Metanephros (tissue), 2 donors: ENCODE results near the gene ZSCAN22. TPM values are rescaled to one million over a fixed set of nuclear protein-coding genes. Genes with fewer than 3 reads are reported as not detected.

Source experiments
- small RNA-seq: library from RNA; depleted of rRNA; stranded (forward); fragments of <200 nt; gene quantifications from one replicate; pipeline ENCODE3, GENCODE V24; 2014; ENCODE audit warnings: low replicate concordance
- total RNA-seq: library from RNA; depleted of rRNA; stranded (reverse); fragments of >200 nt; gene quantifications from one replicate; pipeline ENCODE4 v1.2.3, GENCODE V29; 2014

The ZSCAN22 gene
- 2.7 TPM for total RNA-seq

GRCh38 chr19:58326914-58327726, at the start of gene ZSCAN22:
TSS of gene ZSCAN22 (plus strand) at chr19:58326994. CDS start at chr19:58334803, 7,809 bp downstream.

GRCh38 chr19:58278541-58279041, 48.2 kb upstream of the ZSCAN22 start, which contains the start of gene ZNF8:
TSS of gene ZNF8 (plus strand) at chr19:58278955. CDS start at chr19:58279082, 127 bp downstream.

GRCh38 chr19:58305065-58305931, 21.5 kb upstream of the ZSCAN22 start, which contains the start of gene ERVK3-1:
TSS of gene ERVK3-1 (plus strand) at chr19:58305377. CDS start at chr19:58312169, 6,792 bp downstream.

GRCh38 chr19:58352760-58353671, 26.2 kb downstream of the ZSCAN22 start, which contains the start of gene A1BG:
TSS of gene A1BG (minus strand) at chr19:58353492. CDS start at chr19:58353437, 55 bp downstream.

GRCh38 chr19:58362272-58362994, 35.6 kb downstream of the ZSCAN22 start, which contains the start of gene ZNF497:
TSS of gene ZNF497 (minus strand) at chr19:58362751. CDS start at chr19:58357635, 5,116 bp downstream.

GRCh38 chr19:58380662-58381459, 54.1 kb downstream of the ZSCAN22 start, which contains the start of gene ZNF837:
TSS of gene ZNF837 (minus strand) at chr19:58381030. CDS start at chr19:58369332, 11,698 bp downstream.

GRCh38 chr19:58386576-58387337, 60.0 kb downstream of the ZSCAN22 start, which contains the start of gene RPS5:
TSS of gene RPS5 (plus strand) at chr19:58387269. CDS start at chr19:58388138, 869 bp downstream.

Small RNA genes within 50 kb of the gene (small RNA-seq; reads per million reads assigned to genes)
- not detected for gene MIR4754
- gene MIR6806 = 0.09 reads per million
- gene RNA5SP473 = not detected

Other genes starting within 250 kb of the ZSCAN22 start
- 144 TPM for gene ZSCAN18, start 228.8 kb upstream of the ZSCAN22 start, total RNA-seq
- gene ZNF329, start 176.2 kb upstream of the ZSCAN22 start, total RNA-seq = 24.6 TPM
- 17.5 TPM for gene ZNF274, start 143.9 kb upstream of the ZSCAN22 start, total RNA-seq
- gene ZNF544, start 98.1 kb upstream of the ZSCAN22 start, total RNA-seq = 57.1 TPM
- gene ZNF8, start 48.0 kb upstream of the ZSCAN22 start, total RNA-seq = 10.9 TPM
- 38.0 TPM for gene ERVK3-1, start 21.6 kb upstream of the ZSCAN22 start, total RNA-seq
- gene A1BG, start 26.5 kb downstream of the ZSCAN22 start, total RNA-seq = 4.3 TPM
- gene ZNF497, start 35.8 kb downstream of the ZSCAN22 start, total RNA-seq = 7.1 TPM
- 4.7 TPM for gene ZNF837, start 54.0 kb downstream of the ZSCAN22 start, total RNA-seq
- 1,732 TPM for gene RPS5, start 60.3 kb downstream of the ZSCAN22 start, total RNA-seq
- not detected for gene RNF225, start 68.7 kb downstream of the ZSCAN22 start, total RNA-seq
- 27.2 TPM for gene ZNF584, start 81.7 kb downstream of the ZSCAN22 start, total RNA-seq
- 11.8 TPM for gene ZNF132, start 113.2 kb downstream of the ZSCAN22 start, total RNA-seq
- 13.7 TPM for gene ZNF324B, start 124.6 kb downstream of the ZSCAN22 start, total RNA-seq
- gene ZNF324, start 140.1 kb downstream of the ZSCAN22 start, total RNA-seq = 24.7 TPM
- 18.7 TPM for gene ZNF446, start 149.4 kb downstream of the ZSCAN22 start, total RNA-seq
- gene SLC27A5, start 185.0 kb downstream of the ZSCAN22 start, total RNA-seq = 6.9 TPM
- gene ZBTB45, start 192.8 kb downstream of the ZSCAN22 start, total RNA-seq = 12.1 TPM
- 422 TPM for gene TRIM28, start 217.1 kb downstream of the ZSCAN22 start, total RNA-seq
- gene CHMP2A, start 228.1 kb downstream of the ZSCAN22 start, total RNA-seq = 77.3 TPM
- 64.5 TPM for gene UBE2M, start 231.6 kb downstream of the ZSCAN22 start, total RNA-seq
- gene MZF1, start 246.3 kb downstream of the ZSCAN22 start, total RNA-seq = 37.2 TPM